Tibial artery (tissue), 4 donors: ENCODE data around the gene CACNA1D.

ENCODE experiments used
- DNase-seq, 2 donors: peaks; one replicate each; pipeline ENCODE4 v3.0.0-alpha.2; 2019
- H3K27ac ChIP-seq, 2 donors: fragments of 200-600 bp; sonication (generic) in 1 of 2; 1 replicate in 1 of 2; 2 replicates in 1 of 2; pipeline ENCODE4 v1.5.1; 2018 to 2019; ENCODE audit warnings: mild to moderate bottlenecking in 1 of 2
- H3K27me3 ChIP-seq, 2 donors: fragments of 200-600 bp; sonication (generic) in 1 of 2; one replicate each; pipeline versions ENCODE4 v1.5.1 to v1.6.0; 2016 to 2019
- H3K36me3 ChIP-seq, 3 donors: fragments of 200-600 bp; sonication (generic) in 2 of 3; one replicate each; pipeline ENCODE4 v1.5.1; 2016 to 2019; ENCODE audit warnings: mild to moderate bottlenecking in 2 of 3
- H3K4me1 ChIP-seq, 4 donors: fragments of 200-600 bp; sonication (generic) in 2 of 4; 1 replicate in 3 of 4; 2 replicates in 1 of 4; pipeline ENCODE4 v1.5.1; 2016 to 2019
- H3K4me3 ChIP-seq, 2 donors: fragments of 200-600 bp; sonication (generic) in 1 of 2; 1 replicate in 1 of 2; 2 replicates in 1 of 2; pipeline ENCODE4 v1.5.1; 2018 to 2019; ENCODE audit warnings: mild to moderate bottlenecking in 2 of 2
- H3K9me3 ChIP-seq, 3 donors: fragments of 200-600 bp; sonication (generic) in 1 of 3; one replicate each; pipeline ENCODE4 v1.5.1; 2016 to 2019
- intact Hi-C: fragments of 100-400 bp; cut with DNase I; formaldehyde crosslinking; loops from one replicate; pipeline ENCODE4 v1.15.0; 2023; ENCODE audit warnings: low total_unique reads
- TF ChIP-seq, protein P1 (sequence below), 2 experiments: fragments of 200-600 bp in 1 of 2; fragments of 450-650 bp in 1 of 2; IDR thresholded peaks; one replicate each; pipeline ENCODE4 v1.5.1; 2017 to 2019; ENCODE audit warnings: antibody characterized with exemption in 2 of 2, mild to moderate bottlenecking in 1 of 2, moderate library complexity in 1 of 2

CACNA1D gene

DNA sequence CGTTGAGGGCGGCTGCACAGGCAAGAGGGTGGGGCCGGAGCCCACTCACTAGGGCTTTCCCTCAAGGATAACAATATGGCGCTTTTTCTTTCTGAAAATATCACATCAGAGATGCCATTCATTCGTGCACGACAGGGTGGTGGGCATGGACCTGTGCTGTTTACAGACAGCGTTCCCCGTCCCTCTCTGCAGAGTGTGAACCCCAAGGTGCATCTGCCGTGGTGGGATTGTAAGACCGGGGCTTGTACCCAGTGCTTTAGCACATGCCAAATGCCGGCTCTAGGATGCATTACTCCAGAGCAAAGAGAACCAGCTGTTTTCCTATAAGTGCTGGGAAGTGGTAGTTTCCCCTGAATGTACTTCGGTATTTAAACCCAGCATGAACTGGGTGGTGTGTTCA is 314.9 kb downstream of the CACNA1D start:
- no peak for DNase-seq
- Histone ChIP-seq H3K4me1 (peaks cover 0 to 20% (median 14%) of the 10 kb centered on the region in 4 donors), H3K36me3 (no peaks in the 10 kb centered on the region), H3K27ac (no peak overlapping the region), H3K4me3 (no peak overlapping the region), H3K27me3 (no peaks in the 10 kb centered on the region), H3K9me3 (no peaks in the 10 kb centered on the region)
- intact Hi-C loops, result no loop called here
- TF ChIP-seq, protein P1, sequence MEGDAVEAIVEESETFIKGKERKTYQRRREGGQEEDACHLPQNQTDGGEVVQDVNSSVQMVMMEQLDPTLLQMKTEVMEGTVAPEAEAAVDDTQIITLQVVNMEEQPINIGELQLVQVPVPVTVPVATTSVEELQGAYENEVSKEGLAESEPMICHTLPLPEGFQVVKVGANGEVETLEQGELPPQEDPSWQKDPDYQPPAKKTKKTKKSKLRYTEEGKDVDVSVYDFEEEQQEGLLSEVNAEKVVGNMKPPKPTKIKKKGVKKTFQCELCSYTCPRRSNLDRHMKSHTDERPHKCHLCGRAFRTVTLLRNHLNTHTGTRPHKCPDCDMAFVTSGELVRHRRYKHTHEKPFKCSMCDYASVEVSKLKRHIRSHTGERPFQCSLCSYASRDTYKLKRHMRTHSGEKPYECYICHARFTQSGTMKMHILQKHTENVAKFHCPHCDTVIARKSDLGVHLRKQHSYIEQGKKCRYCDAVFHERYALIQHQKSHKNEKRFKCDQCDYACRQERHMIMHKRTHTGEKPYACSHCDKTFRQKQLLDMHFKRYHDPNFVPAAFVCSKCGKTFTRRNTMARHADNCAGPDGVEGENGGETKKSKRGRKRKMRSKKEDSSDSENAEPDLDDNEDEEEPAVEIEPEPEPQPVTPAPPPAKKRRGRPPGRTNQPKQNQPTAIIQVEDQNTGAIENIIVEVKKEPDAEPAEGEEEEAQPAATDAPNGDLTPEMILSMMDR (IDR thresholded peaks at IDR 0.05), result no peak

DNA sequence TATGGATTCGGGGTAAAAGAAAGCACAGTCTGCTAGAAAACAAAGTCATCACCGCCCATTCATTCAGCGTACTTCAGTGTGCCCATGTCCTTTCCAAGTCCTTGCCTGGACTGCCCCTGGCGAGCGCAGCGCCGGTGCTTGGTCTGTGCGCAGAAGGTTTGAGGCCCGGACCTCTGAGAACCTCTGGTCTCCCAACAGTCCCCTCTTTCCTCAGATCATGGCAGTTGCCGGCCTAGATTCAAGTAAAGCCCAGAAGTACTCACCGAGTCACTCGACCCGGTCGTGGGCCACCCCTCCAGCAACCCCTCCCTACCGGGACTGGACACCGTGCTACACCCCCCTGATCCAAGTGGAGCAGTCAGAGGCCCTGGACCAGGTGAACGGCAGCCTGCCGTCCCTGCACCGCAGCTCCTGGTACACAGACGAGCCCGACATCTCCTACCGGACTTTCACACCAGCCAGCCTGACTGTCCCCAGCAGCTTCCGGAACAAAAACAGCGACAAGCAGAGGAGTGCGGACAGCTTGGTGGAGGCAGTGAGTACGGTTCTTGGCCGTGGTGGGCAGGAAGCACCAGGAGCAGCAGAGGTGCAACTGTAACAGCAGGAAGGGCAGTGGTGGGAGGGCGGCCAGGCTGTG is 315.5 kb downstream of the CACNA1D start:
- TF ChIP-seq, protein P1 (IDR thresholded peaks at IDR 0.05), result no peak
- Histone ChIP-seq H3K27ac (no peak overlapping the region), H3K27me3 (no peaks in the 10 kb centered on the region), H3K36me3 (peaks cover 0 to 2% (median 0%) of the 10 kb centered on the region in 3 donors), H3K9me3 (no peaks in the 10 kb centered on the region), H3K4me1 (peaks cover 0 to 16% (median 12%) of the 10 kb centered on the region in 4 donors), H3K4me3 (no peak overlapping the region)
- intact Hi-C loops, result no loop called here
- DNase-seq, result peak in 1 of 2 donors; percentile 45

DNA sequence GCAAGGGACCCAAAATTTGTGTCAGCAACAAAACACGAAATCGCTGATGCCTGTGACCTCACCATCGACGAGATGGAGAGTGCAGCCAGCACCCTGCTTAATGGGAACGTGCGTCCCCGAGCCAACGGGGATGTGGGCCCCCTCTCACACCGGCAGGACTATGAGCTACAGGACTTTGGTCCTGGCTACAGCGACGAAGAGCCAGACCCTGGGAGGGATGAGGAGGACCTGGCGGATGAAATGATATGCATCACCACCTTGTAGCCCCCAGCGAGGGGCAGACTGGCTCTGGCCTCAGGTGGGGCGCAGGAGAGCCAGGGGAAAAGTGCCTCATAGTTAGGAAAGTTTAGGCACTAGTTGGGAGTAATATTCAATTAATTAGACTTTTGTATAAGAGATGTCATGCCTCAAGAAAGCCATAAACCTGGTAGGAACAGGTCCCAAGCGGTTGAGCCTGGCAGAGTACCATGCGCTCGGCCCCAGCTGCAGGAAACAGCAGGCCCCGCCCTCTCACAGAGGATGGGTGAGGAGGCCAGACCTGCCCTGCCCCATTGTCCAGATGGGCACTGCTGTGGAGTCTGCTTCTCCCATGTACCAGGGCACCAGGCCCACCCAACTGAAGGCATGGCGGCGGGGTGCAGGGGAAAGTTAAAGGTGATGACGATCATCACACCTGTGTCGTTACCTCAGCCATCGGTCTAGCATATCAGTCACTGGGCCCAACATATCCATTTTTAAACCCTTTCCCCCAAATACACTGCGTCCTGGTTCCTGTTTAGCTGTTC is 316.9 kb downstream of the CACNA1D start:
- TF ChIP-seq, protein P1 (IDR thresholded peaks at IDR 0.05), result no peak
- Histone ChIP-seq H3K4me3 (no peak overlapping the region), H3K27me3 (no peaks in the 10 kb centered on the region), H3K9me3 (no peaks in the 10 kb centered on the region), H3K27ac (no peak overlapping the region), H3K4me1 (peaks cover 0 to 7% (median 5%) of the 10 kb centered on the region in 4 donors), H3K36me3 (peaks cover 0 to 7% (median 0%) of the 10 kb centered on the region in 3 donors)
- intact Hi-C loops, result no loop called here
- no peak for DNase-seq

DNA sequence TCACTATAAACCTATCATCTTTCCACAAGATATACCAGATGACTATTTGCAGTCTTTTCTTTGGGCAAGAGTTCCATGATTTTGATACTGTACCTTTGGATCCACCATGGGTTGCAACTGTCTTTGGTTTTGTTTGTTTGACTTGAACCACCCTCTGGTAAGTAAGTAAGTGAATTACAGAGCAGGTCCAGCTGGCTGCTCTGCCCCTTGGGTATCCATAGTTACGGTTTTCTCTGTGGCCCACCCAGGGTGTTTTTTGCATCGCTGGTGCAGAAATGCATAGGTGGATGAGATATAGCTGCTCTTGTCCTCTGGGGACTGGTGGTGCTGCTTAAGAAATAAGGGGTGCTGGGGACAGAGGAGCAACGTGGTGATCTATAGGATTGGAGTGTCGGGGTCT is 318.0 kb downstream of the CACNA1D start:
- Histone ChIP-seq H3K9me3 (no peaks in the 10 kb centered on the region), H3K27me3 (no peaks in the 10 kb centered on the region), H3K4me1 (no peaks in the 10 kb centered on the region), H3K4me3 (no peak overlapping the region), H3K36me3 (peaks cover 0 to 14% (median 0%) of the 10 kb centered on the region in 3 donors), H3K27ac (no peak overlapping the region)
- peak in 1 of 2 donors; percentile 15 for DNase-seq
- TF ChIP-seq, protein P1 (IDR thresholded peaks at IDR 0.05), result no peak
- intact Hi-C loops, result no loop called here

DNA sequence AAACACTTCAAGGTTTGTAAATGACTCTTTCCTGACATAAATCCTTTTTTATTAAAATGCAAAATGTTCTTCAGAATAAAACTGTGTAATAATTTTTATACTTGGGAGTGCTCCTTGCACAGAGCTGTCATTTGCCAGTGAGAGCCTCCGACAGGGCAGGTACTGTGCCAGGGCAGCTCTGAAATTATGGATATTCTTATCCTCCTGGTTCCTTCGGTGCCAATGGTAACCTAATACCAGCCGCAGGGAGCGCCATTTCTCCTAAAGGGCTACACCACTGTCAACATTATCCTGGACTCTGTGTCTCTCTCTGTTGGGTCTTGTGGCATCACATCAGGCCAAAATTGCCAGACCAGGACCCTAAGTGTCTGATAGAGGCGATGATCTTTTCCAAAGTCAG is 318.8 kb downstream of the CACNA1D start:
- no peaks in the 10 kb centered on the region for H3K4me1 ChIP-seq
- H3K4me3 ChIP-seq, result no peak overlapping the region
- TF ChIP-seq, protein P1 (IDR thresholded peaks at IDR 0.05), result no peak
- peak in 1 of 2 donors; percentile 39 for DNase-seq
- no peaks in the 10 kb centered on the region for H3K9me3 ChIP-seq
- no peaks in the 10 kb centered on the region for H3K27me3 ChIP-seq
- intact Hi-C loops, result no loop called here
- H3K27ac ChIP-seq, result no peak overlapping the region
- H3K36me3 ChIP-seq, result peaks cover 0 to 22% (median 0%) of the 10 kb centered on the region in 3 donors
